ENCODE measurements around the gene GSDME.

Gene GSDME

DNA sequence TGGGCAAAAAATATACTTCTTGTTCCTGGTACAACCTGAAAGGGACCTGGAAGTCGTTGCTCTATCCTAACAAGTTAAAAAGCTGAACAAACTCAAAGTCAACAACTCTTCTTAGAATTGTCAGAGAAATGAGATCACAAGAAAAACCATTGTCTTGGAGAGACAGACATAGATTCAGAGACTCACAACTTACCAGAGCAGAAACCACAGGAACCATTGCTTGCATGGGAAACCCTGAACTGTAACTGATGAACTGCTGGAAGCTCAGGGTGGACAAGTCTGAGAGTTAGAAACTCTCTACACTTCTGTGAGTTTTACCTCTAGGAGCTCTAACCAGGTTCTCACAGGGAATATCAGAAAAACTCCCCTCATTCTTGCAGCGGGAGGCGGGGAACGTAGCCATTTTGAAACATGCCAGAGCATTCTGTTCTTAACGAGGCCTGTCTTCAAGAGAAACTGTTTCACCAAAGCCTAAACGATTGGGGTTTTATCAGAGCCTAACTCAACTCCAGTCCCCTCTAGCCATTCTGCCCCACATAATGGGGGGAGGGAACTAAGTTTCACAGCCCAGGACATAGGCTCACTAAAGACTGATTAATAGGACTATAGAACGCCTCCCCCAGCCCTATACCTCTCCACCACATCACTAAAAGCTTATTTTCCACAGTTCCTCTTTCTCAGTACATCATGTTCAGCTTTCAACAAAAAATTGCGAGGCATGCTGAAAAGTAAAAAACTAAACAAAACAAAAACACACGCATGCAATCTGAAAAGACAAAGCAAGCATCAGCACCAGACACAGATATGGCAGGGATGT, 12.0 kb upstream of the GSDME start:
- no peaks in the 10 kb centered on the region for H3K4me1 ChIP-seq (ENCODE audit: control insufficient read depth, low read length)
- H3K27me3 ChIP-seq (ENCODE audit: control insufficient read depth, low read length) = peaks cover 6% of the 10 kb centered on the region; the same call in 1 of the 2 replicates
- H3K9me2 ChIP-seq (replicated peaks; ENCODE audit: control insufficient read depth, low read length) = no peaks in the 10 kb centered on the region
- H3K27ac ChIP-seq (ENCODE audit: low read depth, low read length) = no peak overlapping the region
- no peak overlapping the region for H3K4me2 ChIP-seq (ENCODE audit: low read length)
- H3K9me3 ChIP-seq (ENCODE audit: control insufficient read depth, insufficient read depth, low read length) = no peaks in the 10 kb centered on the region
- no peak overlapping the region for H3K4me3 ChIP-seq (ENCODE audit: low read length)
- H3F3A ChIP-seq (ENCODE audit: control insufficient read depth, insufficient read depth) = no peaks in the 10 kb centered on the region
- no peaks in the 10 kb centered on the region for H3K79me2 ChIP-seq (ENCODE audit: control insufficient read depth, low read length)
- no peaks in the 10 kb centered on the region for H3K36me3 ChIP-seq (ENCODE audit: control insufficient read depth, low read length)
- no peak for TF ChIP-seq EZH2phosphoT487 (IDR thresholded peaks at IDR 0.05; ENCODE audit: borderline replicate concordance, low read length)
- TF ChIP-seq, protein P1, sequence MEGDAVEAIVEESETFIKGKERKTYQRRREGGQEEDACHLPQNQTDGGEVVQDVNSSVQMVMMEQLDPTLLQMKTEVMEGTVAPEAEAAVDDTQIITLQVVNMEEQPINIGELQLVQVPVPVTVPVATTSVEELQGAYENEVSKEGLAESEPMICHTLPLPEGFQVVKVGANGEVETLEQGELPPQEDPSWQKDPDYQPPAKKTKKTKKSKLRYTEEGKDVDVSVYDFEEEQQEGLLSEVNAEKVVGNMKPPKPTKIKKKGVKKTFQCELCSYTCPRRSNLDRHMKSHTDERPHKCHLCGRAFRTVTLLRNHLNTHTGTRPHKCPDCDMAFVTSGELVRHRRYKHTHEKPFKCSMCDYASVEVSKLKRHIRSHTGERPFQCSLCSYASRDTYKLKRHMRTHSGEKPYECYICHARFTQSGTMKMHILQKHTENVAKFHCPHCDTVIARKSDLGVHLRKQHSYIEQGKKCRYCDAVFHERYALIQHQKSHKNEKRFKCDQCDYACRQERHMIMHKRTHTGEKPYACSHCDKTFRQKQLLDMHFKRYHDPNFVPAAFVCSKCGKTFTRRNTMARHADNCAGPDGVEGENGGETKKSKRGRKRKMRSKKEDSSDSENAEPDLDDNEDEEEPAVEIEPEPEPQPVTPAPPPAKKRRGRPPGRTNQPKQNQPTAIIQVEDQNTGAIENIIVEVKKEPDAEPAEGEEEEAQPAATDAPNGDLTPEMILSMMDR (IDR thresholded peaks at IDR 0.05; ENCODE audit: low read depth, low read length, poor library complexity, severe bottlenecking) = no peak
- no peaks in the 10 kb centered on the region for H4K20me1 ChIP-seq (ENCODE audit: control insufficient read depth, insufficient read depth, low read depth, low read length)

DNA sequence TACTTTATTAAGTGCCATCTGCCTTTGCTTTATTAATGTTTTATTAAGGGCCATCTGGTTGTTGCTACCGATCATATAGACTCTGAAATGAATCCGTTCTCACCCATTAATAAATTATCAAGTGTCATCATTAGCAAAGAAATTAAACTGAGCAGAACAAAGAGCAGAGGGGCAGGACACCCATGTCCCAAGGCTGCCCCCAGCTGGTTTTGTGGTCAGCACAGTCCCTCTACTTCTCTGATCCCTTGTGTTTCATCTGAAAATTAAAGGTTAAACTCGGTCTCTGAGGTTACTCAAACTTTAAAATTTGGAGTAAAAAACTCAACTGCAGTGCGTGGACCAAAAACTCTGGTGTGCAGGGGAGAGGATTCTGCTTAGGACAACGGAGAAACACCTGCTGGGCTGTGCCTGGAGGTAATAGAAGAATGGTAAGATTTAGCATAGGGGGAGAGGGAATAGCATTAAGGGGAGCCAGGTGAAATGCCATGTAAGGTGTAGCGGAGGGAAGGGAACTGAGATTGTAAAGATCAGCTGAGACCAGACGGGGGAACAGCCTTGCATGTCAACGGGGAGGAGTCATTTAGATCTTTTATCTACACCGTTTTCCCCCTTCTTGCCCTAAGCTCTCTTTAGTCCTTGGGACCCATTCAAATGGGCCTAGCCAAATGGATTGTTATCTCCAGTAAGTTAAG, 10.8 kb upstream of the GSDME start:
- Histone ChIP-seq H3K4me3 (ENCODE audit: low read length) (no peak overlapping the region), H3K36me3 (ENCODE audit: control insufficient read depth, low read length) (no peaks in the 10 kb centered on the region), H3K9me2 (replicated peaks; ENCODE audit: control insufficient read depth, low read length) (no peaks in the 10 kb centered on the region), H3K79me2 (ENCODE audit: control insufficient read depth, low read length) (no peaks in the 10 kb centered on the region), H3K27ac (ENCODE audit: low read depth, low read length) (no peak overlapping the region), H3K9me3 (ENCODE audit: control insufficient read depth, insufficient read depth, low read length) (no peaks in the 10 kb centered on the region), H3K4me2 (ENCODE audit: low read length) (no peak overlapping the region), H3K4me1 (ENCODE audit: control insufficient read depth, low read length) (no peaks in the 10 kb centered on the region), H3K27me3 (ENCODE audit: control insufficient read depth, low read length) (peaks cover 9% of the 10 kb centered on the region; the same call in 1 of the 2 replicates), H3F3A (ENCODE audit: control insufficient read depth, insufficient read depth) (no peaks in the 10 kb centered on the region), H4K20me1 (ENCODE audit: control insufficient read depth, insufficient read depth, low read depth, low read length) (no peaks in the 10 kb centered on the region)
- TF ChIP-seq EZH2phosphoT487 (IDR thresholded peaks at IDR 0.05; ENCODE audit: borderline replicate concordance, low read length) = no peak
- TF ChIP-seq, protein P1 (IDR thresholded peaks at IDR 0.05; ENCODE audit: low read depth, low read length, poor library complexity, severe bottlenecking) = no peak

DNA sequence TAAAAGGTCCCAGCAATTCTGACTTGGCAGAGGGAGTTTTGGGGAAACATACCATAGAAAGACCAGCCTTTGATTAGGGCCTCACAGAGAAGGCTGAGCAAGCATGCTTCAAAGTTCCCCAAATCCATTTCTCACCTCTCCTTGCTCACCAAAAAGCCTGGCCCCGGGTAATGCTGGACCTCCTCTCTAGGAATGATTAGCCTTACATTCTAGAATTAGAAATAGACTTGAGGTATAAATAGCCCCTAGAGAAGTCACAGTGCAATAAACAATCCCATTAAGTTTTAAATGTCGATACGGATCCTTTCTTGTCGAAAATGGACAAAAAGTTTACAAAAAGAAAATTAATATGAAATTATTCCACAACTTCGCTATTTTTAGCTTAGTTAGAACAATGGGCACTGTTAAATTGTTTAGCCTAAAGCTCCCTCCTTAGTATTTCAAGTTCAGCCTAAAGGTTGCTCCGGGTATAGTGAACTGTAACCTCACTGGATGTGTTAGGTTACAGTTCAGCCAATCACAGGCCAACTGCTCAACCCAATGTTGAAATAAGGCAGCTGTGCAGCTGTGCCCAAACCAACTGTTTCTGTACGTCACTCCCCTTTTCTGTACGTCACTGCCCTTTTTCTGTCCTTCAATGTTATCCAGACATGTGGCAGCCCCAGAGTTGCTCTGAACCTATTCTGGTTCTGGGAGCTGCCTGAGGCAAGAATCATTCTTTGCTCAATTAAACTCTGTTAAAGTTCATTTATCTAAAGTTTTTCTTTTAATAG, 7.9 kb upstream of the GSDME start:
- Histone ChIP-seq H4K20me1 (ENCODE audit: control insufficient read depth, insufficient read depth, low read depth, low read length) (no peaks in the 10 kb centered on the region), H3K27ac (ENCODE audit: low read depth, low read length) (no peak overlapping the region), H3K4me3 (ENCODE audit: low read length) (no peak overlapping the region), H3K27me3 (ENCODE audit: control insufficient read depth, low read length) (peaks cover 29% of the 10 kb centered on the region), H3K4me1 (ENCODE audit: control insufficient read depth, low read length) (no peaks in the 10 kb centered on the region), H3K9me2 (replicated peaks; ENCODE audit: control insufficient read depth, low read length) (no peaks in the 10 kb centered on the region), H3K36me3 (ENCODE audit: control insufficient read depth, low read length) (no peaks in the 10 kb centered on the region), H3K4me2 (ENCODE audit: low read length) (no peak overlapping the region), H3K9me3 (ENCODE audit: control insufficient read depth, insufficient read depth, low read length) (no peaks in the 10 kb centered on the region), H3K79me2 (ENCODE audit: control insufficient read depth, low read length) (no peaks in the 10 kb centered on the region), H3F3A (ENCODE audit: control insufficient read depth, insufficient read depth) (no peaks in the 10 kb centered on the region)
- TF ChIP-seq, protein P1 (IDR thresholded peaks at IDR 0.05; ENCODE audit: low read depth, low read length, poor library complexity, severe bottlenecking) = no peak
- TF ChIP-seq EZH2phosphoT487 (IDR thresholded peaks at IDR 0.05; ENCODE audit: borderline replicate concordance, low read length) = no peak

Data from DOHH2 (cell line).